GM19099 (cell line): Measurements from ENCODE around the gene ATPAF2.

Experiments used
- POLR2A ChIP-seq: IDR thresholded peaks from 3 replicates; pipeline ENCODE4 v1.6.1; 2011; ENCODE audit warnings: low read depth; ENCODE audit not compliant: insufficient read length; ENCODE audit errors: extremely low read depth

The ATPAF2 gene

DNA sequence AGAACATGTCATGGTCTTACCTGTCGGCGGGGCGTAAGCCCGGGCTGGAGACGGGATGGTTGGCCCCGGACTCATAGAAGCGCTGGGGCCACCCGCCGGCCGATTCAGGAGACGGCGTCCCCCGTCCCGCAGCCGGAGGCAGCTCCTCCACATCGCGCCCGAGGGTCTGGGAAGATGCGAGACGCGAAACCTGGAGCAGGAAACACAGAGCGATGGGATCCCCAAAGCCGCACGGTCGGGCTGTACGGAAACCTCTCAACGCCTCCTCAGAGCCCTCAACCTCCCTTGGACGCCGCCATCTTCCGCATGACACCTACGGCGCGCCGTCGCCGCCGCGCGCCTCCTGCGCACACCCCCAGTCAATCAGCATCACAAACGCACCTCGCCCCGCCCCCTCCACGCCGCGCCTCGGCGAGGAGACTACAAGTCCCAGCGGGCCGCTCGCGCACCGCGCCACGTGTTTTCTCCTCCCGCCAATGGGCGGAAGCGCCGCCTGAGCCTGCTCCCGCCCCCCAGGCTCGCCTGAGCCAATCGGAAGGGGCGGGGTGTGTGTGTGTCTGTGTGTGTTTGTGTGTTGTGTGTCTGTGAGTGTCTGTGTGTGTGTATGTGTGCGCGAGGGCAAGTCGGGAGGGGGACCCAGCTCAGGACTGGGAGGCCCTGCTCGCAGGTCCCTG lies at the start of gene ATPAF2, which contains the start of gene GID4:
TSS of gene ATPAF2 (minus strand) at position 308 of the 674 bp plus-strand sequence. CDS start at position 153, 155 bp downstream.
TSS of gene GID4 (plus strand) at position 548 of the 674 bp plus-strand sequence. CDS start at position 605, 57 bp downstream.
- peak; percentile 77 for TF ChIP-seq POLR2A

DNA sequence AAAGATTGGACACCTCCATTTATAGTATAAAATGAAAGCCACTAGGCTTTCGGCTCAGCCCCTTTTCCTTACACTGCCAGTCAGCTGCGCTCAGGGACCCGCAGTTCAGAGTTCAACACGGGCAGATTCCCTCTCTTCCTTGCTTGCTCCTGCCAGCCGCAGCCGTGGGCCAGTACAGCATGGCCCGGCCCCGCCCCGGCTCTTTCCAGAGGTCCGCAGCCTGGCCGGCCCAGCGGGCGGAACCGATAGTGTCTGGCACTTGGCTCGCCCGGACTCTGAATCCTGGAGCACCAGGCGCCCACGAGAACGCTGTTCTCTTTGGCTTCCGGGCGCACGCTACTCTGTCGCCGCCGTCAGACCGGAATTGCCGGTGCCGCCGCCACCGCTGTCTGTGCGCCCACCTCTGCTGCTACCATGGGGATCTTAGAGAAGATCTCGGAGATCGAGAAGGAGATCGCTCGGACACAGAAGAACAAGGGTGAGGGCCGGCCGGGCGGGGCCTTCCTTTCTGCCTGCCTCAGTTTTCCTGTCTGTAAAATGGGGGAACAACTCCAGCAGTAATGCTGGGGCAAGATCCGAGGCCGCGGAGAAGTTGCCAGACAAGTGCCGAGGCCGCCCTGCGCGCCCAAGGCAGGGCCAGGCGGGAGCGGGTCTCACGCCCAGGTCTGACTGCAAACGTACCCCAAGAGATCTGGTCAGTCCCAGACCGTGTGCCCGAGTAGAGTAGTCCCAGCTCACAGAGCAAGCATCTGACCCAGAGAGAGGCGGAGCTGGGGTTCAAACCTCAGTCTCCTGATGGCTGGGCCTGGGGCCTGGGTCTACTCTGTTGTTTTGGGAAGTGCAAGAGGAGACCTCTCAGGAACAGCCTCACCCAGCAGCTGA lies 48.9 kb upstream of the ATPAF2 start, which contains the start of gene DRG2:
TSS of gene DRG2 (plus strand) at position 339 of the 882 bp plus-strand sequence. CDS start at position 415, 76 bp downstream.
- TF ChIP-seq POLR2A: peak; percentile 89

DNA sequence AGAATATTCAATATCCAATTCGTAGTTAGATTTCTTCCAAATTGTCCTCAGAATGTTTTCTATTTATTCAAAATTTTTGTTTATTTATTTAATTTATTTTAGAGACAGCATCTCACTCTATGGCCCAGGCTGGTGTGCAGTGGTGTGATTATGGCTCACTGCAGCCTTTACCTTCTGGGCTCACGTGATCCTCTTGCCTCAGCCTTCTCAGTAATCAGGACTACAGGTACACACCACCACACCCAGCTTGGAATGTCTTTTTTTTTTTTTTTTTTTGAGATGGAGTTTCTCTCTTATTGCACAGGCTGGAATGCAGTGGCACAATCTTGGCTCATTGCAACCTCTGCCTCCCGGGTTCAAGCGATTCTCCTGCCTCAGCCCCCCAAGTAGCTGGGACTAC lies 45.3 kb upstream of the ATPAF2 start:
- no peak for TF ChIP-seq POLR2A

DNA sequence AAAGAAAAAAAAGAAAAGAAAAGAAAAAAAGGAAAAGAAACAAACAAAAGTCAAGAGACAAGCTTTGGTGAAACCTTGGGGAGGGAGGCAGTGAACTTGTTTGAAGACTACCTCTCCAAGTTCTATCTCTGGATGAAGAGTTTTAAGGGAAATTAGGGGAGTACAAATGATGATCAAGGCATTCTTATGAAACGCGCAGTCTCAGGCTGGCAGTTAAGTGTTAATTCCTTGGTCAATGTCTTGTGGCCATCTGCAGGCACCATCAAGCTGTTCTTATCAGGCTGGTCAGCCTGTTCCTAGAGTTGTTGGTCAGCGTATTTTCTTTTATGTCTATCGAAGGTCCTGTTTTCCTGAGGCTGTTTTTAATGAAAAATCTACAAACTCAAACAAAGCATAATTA lies 40.6 kb upstream of the ATPAF2 start:
- no peak for TF ChIP-seq POLR2A

DNA sequence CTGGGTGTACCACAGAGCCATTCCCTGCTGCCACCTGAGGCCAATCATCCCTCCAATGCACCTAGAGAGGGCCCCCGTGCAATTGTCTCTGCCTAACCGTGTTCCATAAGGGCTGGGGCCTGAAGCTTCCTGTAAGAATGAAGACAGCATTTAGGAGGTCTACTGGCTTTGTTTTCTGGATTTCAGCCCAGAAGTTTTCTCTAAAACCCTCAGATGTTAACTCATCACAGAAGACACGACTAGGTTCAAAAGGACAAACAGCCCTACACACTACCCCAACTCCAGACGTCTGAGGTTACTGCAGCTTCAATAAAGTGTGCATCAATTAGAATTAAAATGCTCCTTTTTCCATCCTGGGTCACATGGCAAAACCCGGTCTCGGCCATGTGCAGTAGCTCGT lies 38.0 kb upstream of the ATPAF2 start:
- TF ChIP-seq POLR2A: no peak

DNA sequence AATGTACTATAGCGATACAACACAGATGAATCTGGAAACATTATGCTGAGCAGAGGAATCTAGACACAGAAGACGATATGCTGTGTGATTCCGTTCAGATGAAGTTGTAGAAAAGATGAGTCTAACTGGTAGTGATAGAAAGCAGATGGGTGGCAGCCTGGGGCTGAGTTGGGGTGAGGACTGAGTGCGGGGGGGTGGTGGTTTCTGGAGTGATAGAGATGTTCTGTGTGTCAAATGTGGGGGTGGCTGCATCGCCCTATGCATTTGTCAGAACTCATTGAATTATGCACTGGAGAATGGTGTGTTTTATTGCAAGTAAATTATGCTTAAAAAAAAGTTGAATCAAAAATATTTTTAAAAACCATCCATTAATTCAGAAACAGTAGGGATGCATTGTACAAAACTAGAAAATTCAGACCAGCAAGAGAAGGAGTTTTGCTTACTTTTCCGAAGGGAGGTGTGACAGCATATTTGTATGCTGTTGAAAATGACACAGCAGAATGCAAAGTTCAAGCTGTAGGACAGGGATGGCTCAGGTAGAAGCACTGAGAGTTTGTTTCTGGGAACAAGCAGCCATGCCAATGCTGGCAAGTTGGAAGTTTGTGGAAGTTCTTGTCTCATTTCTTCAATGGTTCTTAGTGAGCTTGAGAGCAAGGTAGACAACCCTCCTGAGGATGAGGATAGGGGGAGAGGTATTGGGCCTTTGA lies 35.8 kb upstream of the ATPAF2 start:
- TF ChIP-seq POLR2A: no peak

DNA sequence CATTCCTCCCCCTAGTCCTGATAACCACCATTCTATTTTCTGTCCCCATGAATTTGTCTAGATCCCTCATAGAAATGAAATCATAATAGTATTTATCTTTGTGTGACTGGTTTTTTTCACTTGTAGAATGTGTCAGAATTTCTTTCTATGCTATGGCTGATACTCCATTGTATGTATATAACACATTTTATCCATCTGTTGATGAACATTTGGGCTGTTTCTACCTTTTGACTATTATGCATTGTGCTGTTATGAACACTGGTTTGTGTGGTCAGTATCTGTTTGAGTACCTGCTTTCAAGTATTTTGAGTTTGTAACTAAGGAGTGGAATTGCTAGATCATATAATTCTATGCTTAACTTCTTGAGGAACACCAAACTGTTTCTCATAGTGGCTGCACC lies 32.8 kb upstream of the ATPAF2 start:
- no peak for TF ChIP-seq POLR2A

DNA sequence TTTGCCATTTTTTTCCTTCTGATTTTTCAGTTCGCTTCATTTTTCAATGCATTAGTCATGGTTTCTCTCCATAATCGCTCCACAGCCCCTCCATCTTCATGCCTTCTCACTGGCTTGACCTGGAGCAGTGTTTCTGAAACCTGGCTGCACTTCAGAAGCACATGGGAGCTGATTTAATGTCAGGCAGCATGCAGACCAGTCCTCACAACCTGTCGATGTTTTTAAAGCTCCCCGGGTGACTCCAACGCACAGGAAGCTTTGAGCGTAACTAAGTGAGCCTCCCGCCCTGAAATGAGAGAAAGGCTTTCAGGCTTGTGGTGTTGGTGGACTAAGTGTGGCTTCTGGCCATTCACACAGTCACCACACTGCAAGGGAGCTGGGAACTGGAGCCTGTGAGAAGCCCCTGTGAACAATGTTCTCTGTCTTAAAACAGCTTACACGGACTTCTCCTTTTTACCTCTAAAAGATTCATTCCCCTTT lies 31.9 kb upstream of the ATPAF2 start:
- TF ChIP-seq POLR2A: no peak

DNA sequence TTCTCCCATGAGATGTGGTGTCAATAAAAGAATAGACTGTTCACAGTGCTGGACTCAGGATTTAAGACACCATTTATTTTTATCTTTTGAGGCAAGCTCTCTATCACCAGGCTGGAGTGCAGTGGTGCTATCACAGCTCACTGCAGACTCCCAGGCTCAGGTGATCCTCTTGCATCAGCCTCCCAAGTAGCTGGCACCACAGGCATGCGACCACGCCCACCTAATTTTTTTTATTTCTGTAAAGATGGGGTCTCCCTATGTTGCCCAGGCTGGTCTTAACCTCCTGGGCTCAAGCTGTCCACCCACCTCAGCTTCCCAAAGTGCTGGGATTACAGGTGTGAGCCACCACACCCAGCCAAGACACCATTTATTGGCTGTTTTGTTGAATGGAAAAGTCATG lies 30.1 kb upstream of the ATPAF2 start:
- no peak for TF ChIP-seq POLR2A

DNA sequence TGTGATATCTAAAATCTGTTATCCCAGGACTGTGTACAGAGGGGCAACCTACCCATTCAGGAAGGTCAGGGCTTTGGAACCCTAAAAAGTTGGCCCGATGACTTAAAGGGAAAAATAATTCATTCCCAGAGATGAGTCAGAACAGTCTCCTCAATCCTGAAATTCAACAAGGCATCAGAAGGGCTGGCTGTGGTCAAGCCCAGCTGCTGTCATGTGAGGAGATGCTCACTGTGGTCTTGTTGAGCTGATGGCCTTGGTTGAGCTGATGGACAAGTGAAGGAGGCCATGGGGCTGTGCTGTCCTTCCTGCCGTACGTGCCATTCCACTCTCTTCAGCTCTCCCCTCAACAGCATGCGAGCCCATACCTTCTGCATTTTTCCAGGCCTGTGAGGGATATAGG lies 27.9 kb upstream of the ATPAF2 start:
- no peak for TF ChIP-seq POLR2A

DNA sequence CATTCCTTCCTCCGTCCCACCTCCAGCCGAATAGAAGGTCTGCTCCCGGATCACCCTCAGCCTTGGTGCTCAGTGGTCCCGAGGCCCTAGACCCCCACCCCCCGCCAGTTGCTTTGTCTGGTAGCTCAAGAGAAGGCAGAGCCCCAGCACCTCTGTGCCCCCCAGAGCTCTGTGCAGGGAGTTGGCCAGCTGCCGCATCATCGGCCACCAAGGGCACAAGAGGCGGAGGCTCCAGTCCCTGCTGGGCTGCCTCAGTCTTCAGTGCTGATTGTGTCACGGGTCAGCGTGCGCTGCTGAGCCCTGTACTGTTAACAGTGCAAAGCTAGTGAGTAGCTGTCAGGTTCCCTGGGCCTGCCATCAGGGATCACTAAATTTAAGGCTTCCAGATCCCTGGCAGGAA lies 26.6 kb upstream of the ATPAF2 start:
- TF ChIP-seq POLR2A: no peak

DNA sequence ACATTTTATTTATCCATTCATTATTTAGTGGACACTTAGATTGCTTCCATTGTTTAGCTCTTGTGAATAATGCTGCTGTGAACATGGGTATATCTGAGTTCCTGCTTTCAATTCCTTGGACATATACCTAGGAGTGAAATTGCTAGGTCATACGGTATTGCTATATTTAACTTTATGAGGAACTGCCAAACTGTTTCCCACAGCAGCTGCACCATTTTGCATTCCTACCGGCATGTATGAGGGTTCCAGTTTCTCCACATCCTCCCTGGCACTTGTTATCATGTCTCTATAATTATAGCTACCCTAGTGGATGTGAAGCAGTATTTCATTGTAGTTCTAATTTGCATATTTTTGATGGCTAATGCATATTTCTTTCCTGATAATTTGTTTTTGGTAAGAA lies 25.1 kb upstream of the ATPAF2 start:
- TF ChIP-seq POLR2A: no peak

DNA sequence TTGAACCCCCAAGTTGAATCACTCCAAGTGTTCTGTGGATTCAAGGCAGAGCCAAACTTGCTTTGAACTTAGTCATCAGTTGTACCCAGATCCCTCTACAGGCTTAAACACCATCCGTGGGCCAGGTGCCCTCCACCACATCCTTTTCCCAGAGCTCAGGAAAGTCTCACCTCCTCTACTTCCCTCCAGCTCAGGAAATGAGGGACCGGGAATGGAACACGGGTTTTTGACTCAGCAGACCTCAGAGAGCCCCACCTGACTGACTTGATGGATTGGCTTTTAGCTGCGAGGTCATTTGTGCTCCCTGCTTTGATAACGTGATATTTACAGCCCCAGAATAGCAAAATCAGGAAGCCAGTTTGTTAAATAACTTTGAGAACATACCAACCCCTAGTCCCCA lies 20.3 kb upstream of the ATPAF2 start:
- no peak for TF ChIP-seq POLR2A

DNA sequence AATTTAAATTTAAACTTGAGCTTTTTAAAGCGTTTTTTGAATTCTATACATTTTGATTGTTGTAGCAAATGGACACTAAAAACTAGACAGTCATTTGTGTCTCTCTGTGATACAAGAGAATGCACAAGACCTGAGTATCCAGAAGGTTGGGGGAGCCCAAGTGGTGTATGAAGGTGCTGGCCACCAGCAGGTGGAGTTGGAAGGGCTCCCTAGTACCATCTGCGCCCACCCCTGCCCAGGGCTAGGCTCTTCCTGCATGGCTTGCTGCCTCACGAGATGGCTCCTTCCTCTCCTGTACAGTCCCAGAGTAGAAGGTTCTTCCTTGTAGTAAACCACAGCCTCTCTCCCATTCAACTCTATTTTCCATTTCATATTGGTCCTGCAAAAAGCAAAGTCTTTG lies 17.2 kb upstream of the ATPAF2 start:
- no peak for TF ChIP-seq POLR2A

DNA sequence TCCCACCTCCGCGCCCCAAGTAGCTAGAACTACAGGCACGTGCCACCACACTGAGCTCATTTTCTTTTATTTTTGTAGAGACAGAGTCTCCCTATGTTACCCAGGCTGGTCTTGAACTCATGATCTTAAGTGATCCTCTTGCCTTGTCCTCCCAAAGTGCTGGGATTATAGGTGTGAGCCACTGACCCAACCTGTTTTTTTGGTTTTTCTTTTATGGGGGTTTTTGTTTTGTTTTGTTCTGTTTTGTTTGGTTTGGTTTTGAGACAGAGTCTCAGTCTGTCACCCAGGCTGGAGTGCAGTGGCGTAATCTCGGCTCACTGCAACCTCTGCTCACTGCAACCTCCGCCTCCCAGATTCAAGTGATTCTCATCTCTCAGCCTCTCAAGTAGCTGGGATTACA lies 16.6 kb upstream of the ATPAF2 start:
- TF ChIP-seq POLR2A: no peak
